HepG2 (cell line): ENCODE data around the gene ARCN1. TPM values are rescaled to one million over a fixed set of nuclear protein-coding genes. Genes with fewer than 3 reads are reported as not detected.

Experiments
- ATAC-seq: fragments of 200-7000 bp; cut with Tn5 transposase; 3 replicates; pipeline ENCODE4 v1.9.1; 2020; ENCODE audit warnings: mild to moderate bottlenecking, moderate library complexity
- BruUV-seq: library from RNA; stranded (reverse); fragments of 400-500 nt; replicated peaks from 2 replicates; lab custom pipeline; 2021; lab: Mats Ljungman, UMichigan
- CTCF ChIA-PET: fragments of 300-600 bp; formaldehyde crosslinking; extraction: SDS; loops from one replicate; lab custom pipeline; 2021; ENCODE audit warnings: low total read pairs, inconsistent platforms, low intra/inter-chr PET ratio; lab: Yijun Ruan, JAX
- POLR2A ChIA-PET: fragments of 350-600 bp; sonication (Branson Sonifier 250); formaldehyde crosslinking; loops from one replicate; lab custom pipeline; 2020; ENCODE audit warnings: antibody characterized with exemption, inconsistent platforms; lab: Yijun Ruan, JAX
- DNase-seq: peaks from one replicate; pipeline ENCODE4 v3.0.0-alpha.2; 2015; ENCODE audit warnings: low spot score
- FAIRE-seq: peaks from 3 replicates; lab custom pipeline; 2011; peaks lifted over from hg19 to GRCh38; lab: Jason Lieb, UNC
- H2AFZ ChIP-seq: one replicate; pipeline ENCODE4 v1.6.1; 2011; ENCODE audit warnings: low read length, inconsistent platforms
- H3K27ac ChIP-seq: fragments of 300-600 bp; 3 replicates; pipeline ENCODE4 v1.8.0; 2011; ENCODE audit warnings: mixed run types, mild to moderate bottlenecking, mixed read lengths, low read length, inconsistent platforms; ENCODE audit not compliant: insufficient read depth; ENCODE audit errors: extremely low read length
- H3K27me3 ChIP-seq, 2 experiments: fragments of 200-600 bp in 1 of 2; 2 replicates in 1 of 2; 3 replicates in 1 of 2; pipeline versions ENCODE4 v1.6.0 to v1.8.0; 2011; ENCODE audit warnings: low read length in 2 of 2, mild to moderate bottlenecking in 2 of 2, moderate library complexity in 2 of 2, inconsistent platforms in 1 of 2; ENCODE audit not compliant: insufficient read depth in 2 of 2, control insufficient read depth in 1 of 2
- H3K36me3 ChIP-seq, 2 experiments: fragments of 200-600 bp in 1 of 2; replicated peaks in 1 of 2; 2 replicates in 1 of 2; 3 replicates in 1 of 2; pipeline versions ENCODE4 v1.5.1 to v1.8.0; 2011; ENCODE audit warnings: low read length in 2 of 2, inconsistent platforms in 1 of 2; ENCODE audit not compliant: insufficient read depth in 2 of 2, control insufficient read depth in 1 of 2
- H3K4me1 ChIP-seq: 2 replicates; pipeline ENCODE4 v1.5.1; 2012; ENCODE audit warnings: low read length, inconsistent platforms; ENCODE audit not compliant: insufficient read depth
- H3K4me2 ChIP-seq: 2 replicates; pipeline ENCODE4 v1.6.0; 2011; ENCODE audit warnings: low read depth, low read length, inconsistent platforms
- H3K4me3 ChIP-seq, 3 experiments: fragments of 200-600 bp in 1 of 3; sonication (generic), shearing (Covaris generic) in 1 of 3; replicated peaks in 1 of 3; 2 replicates each; pipeline ENCODE4 v1.5.1; 2011 to 2016; ENCODE audit warnings: low read length in 3 of 3, inconsistent platforms in 2 of 3, low read depth in 2 of 3, mild to moderate bottlenecking in 2 of 3, control low read depth in 1 of 3, mixed read lengths in 1 of 3; ENCODE audit not compliant: insufficient read depth in 1 of 3
- H3K79me2 ChIP-seq: one replicate; pipeline ENCODE4 v1.6.1; 2011; ENCODE audit warnings: low read length, inconsistent platforms; ENCODE audit not compliant: insufficient read depth
- H3K9ac ChIP-seq: 2 replicates; pipeline ENCODE4 v1.6.0; 2011; ENCODE audit warnings: mild to moderate bottlenecking, low read depth, low read length, inconsistent platforms; ENCODE audit not compliant: insufficient read depth
- H3K9me3 ChIP-seq: 2 replicates; pipeline ENCODE4 v1.5.1; 2012; ENCODE audit warnings: mild to moderate bottlenecking, low read length
- H4K20me1 ChIP-seq: 2 replicates; pipeline ENCODE4 v1.6.0; 2011; ENCODE audit warnings: inconsistent platforms, mild to moderate bottlenecking, low read length, moderate library complexity; ENCODE audit not compliant: insufficient read depth
- AKNA ChIP-seq: sonication (generic); formaldehyde crosslinking; IDR thresholded peaks from 2 replicates; pipeline ENCODE4 v1.4.0; 2020; ENCODE audit warnings: missing genetic modification reagents, borderline replicate concordance
- RFX1 ChIP-seq: fragments of 450-650 bp; IDR thresholded peaks from 2 replicates; pipeline ENCODE4 v1.6.1; 2017
- WGBS: methylation state at CpG from one replicate; pipeline ENCODE4 v1.1.6; 2017; ENCODE audit warnings: low lambda C conversion rate; 5-methylcytosine and 5-hydroxymethylcytosine counted together
- in situ Hi-C: cut with HindIII; loops from 2 replicates; pipeline ENCODE4 v1.10.0; 2017; ENCODE audit warnings: low pct_unique_long_range_greater_than_20kb; ENCODE audit not compliant: extremely low pct_ligation_motif_present
- intact Hi-C: fragments of 100-400 bp; cut with micrococcal nuclease; formaldehyde crosslinking; loops from one replicate; pipeline ENCODE4 v1.10.0; 2022; ENCODE audit not compliant: unreplicated experiment
- polyA plus RNA-seq, 8 experiments: library from polyadenylated mRNA; depleted of rRNA in 3 of 8; stranded (reverse) in 7 of 8; unstranded in 1 of 8; fragments of >200 nt; fragmentation: Illumina TruSeq in 4 of 8; extraction: Trizol in 4 of 8; gene quantifications; 2 replicates each; pipeline versions ENCODE4 v1.2.1 to v1.2.3, GENCODE V29; 2011 to 2016; ENCODE audit warnings: low read depth in 4 of 8, missing spikeins in 1 of 8, mixed read lengths in 1 of 8; ENCODE audit not compliant: insufficient read depth in 1 of 8
- total RNA-seq, 5 experiments: library from RNA; depleted of rRNA; stranded (reverse); fragments of >200 nt; fragmentation: Illumina TruSeq; extraction: Trizol; gene quantifications; 2 replicates each; pipeline ENCODE4 v1.2.3, GENCODE V29; 2016; ENCODE audit warnings: low read depth in 1 of 5

The ARCN1 gene
- total and polyA plus RNA-seq, 2 of the 13 experiments (the other 11 are each of a cell fraction or from before 2014, with no cell fraction given), result 148 to 200 TPM

- intact Hi-C loops (no loop called here), in situ Hi-C loops (no loop called here)
- no peak overlapping the region for H3K27ac ChIP-seq
- peaks cover 54% of the 10 kb centered on the region for H3K4me1 ChIP-seq
- no peak overlapping the region for H3K9ac ChIP-seq
- no peak overlapping the region for H3K4me3 ChIP-seq
- no peaks in the 10 kb centered on the region for H4K20me1 ChIP-seq
- H2AFZ ChIP-seq, result no peak overlapping the region
- BruUV-seq, result no TSS peak
- H3K4me2 ChIP-seq, result no peak overlapping the region
- no peaks in the 10 kb centered on the region for H3K9me3 ChIP-seq
- ATAC-seq (no peak), FAIRE-seq (no peak), DNase-seq (no peak)
- TF ChIP-seq AKNA (CRISPR knock-in tag) (no peak), RFX1 (peak; percentile 48)
- POLR2A ChIA-PET, result no interaction called here
- H3K27me3 ChIP-seq, result no peaks in the 10 kb centered on the region
- peaks cover 0 to 1% of the 10 kb centered on the region in 2 experiments; a peak in 1 of 5 replicates for H3K36me3 ChIP-seq
- H3K79me2 ChIP-seq, result no peaks in the 10 kb centered on the region
- whole genome bisulfite sequencing, result 100% methylated on average over 4 of the region's 5 CpGs
- CTCF ChIA-PET, result no interaction called here
Observed at GRCh38 chr11:118615976-118616371, 43.8 kb downstream of the ARCN1 start.
